ENCODE results near the gene ABCC4. TPM values are rescaled to one million over a fixed set of nuclear protein-coding genes. Genes with fewer than 3 reads are reported as not detected.
A peak's percentile ranks its signal among the peaks of the same experiment; 100 is the strongest.

The ABCC4 gene
- total and polyA plus RNA-seq, 4 donors = 0.74 to 22.5 (median 2.0) TPM

DNA sequence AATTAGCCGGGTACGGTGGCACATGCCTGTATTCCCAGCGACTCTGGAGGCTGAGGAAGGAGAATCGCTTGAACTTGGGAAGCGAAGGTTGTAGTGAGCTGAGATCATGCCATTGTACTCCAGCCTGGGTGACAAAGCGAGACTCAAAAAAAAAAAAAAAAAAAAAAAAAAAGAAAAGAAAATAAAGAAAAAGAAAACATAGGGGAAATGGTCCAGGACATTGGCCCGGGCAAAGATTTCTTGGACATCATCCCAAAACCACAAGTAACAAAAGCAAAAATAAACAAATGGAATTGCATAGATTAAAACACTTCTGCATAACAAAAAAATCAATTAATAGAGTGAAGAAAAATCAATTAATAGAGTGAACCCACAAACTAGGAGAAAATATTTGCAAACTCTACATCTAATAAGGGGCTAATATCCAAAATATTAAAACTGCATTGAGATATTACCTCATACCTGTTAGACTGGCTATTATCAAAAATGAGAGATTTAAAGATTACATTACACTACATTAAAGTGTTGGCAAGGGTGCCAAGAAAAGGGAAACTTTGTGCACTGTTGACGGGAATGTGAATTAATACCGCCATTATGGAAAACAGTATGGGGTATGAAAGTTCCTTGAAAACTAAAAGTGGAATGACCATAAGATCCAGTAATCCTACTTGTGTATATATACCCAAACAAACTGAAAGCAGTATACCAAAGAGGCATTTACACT is 18.5 kb upstream of the ABCC4 start:
- no peak for DNase-seq (ENCODE audit: low spot score)
- Histone ChIP-seq H3K27ac (ENCODE audit: low read depth in 1 of 2, low read length in 2 of 2) (no peak overlapping the region), H3K36me3 (ENCODE audit: control insufficient read depth in 4 of 4, insufficient read depth in 3 of 4, low read depth in 1 of 4, low read length in 3 of 4) (no peaks in the 10 kb centered on the region), H3K27me3 (ENCODE audit: control insufficient read depth in 4 of 4, insufficient read depth in 4 of 4, low read length in 3 of 4) (no peaks in the 10 kb centered on the region), H3K9ac (ENCODE audit: low read depth in 1 of 2, low read length in 2 of 2) (no peak overlapping the region), H3K9me3 (ENCODE audit: control insufficient read depth in 4 of 4, low read length in 3 of 4) (no peaks in the 10 kb centered on the region), H3K4me3 (ENCODE audit: low read depth in 1 of 3, low read length in 3 of 3) (no peak overlapping the region), H3K4me1 (ENCODE audit: control insufficient read depth in 4 of 4, insufficient read depth in 4 of 4, low read length in 3 of 4) (peaks cover 0 to 11% (median 6%) of the 10 kb centered on the region in 4 donors)
- TF ChIP-seq FOXA2 (IDR thresholded peaks at IDR 0.05) = no peak
- TF ChIP-seq SP1 (IDR thresholded peaks at IDR 0.05) = no peak
- TF ChIP-seq NR2F2 (IDR thresholded peaks at IDR 0.05) = no peak
- TF ChIP-seq GABPA (IDR thresholded peaks at IDR 0.05 in 1 of 2, conservative IDR thresholded peaks at IDR 0.05 in 1 of 2) = no peak
- peak; percentile 63 to 80 for TF ChIP-seq HNF4A (conservative IDR thresholded peaks at IDR 0.05)
- TF ChIP-seq, protein P1, sequence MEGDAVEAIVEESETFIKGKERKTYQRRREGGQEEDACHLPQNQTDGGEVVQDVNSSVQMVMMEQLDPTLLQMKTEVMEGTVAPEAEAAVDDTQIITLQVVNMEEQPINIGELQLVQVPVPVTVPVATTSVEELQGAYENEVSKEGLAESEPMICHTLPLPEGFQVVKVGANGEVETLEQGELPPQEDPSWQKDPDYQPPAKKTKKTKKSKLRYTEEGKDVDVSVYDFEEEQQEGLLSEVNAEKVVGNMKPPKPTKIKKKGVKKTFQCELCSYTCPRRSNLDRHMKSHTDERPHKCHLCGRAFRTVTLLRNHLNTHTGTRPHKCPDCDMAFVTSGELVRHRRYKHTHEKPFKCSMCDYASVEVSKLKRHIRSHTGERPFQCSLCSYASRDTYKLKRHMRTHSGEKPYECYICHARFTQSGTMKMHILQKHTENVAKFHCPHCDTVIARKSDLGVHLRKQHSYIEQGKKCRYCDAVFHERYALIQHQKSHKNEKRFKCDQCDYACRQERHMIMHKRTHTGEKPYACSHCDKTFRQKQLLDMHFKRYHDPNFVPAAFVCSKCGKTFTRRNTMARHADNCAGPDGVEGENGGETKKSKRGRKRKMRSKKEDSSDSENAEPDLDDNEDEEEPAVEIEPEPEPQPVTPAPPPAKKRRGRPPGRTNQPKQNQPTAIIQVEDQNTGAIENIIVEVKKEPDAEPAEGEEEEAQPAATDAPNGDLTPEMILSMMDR (IDR thresholded peaks at IDR 0.05; ENCODE audit: low read depth, low read length, missing input control) = no peak
- TF ChIP-seq, protein P2, sequence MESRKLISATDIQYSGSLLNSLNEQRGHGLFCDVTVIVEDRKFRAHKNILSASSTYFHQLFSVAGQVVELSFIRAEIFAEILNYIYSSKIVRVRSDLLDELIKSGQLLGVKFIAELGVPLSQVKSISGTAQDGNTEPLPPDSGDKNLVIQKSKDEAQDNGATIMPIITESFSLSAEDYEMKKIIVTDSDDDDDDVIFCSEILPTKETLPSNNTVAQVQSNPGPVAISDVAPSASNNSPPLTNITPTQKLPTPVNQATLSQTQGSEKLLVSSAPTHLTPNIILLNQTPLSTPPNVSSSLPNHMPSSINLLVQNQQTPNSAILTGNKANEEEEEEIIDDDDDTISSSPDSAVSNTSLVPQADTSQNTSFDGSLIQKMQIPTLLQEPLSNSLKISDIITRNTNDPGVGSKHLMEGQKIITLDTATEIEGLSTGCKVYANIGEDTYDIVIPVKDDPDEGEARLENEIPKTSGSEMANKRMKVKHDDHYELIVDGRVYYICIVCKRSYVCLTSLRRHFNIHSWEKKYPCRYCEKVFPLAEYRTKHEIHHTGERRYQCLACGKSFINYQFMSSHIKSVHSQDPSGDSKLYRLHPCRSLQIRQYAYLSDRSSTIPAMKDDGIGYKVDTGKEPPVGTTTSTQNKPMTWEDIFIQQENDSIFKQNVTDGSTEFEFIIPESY (IDR thresholded peaks at IDR 0.05) = peak; percentile 40
- TF ChIP-seq, protein P3, sequence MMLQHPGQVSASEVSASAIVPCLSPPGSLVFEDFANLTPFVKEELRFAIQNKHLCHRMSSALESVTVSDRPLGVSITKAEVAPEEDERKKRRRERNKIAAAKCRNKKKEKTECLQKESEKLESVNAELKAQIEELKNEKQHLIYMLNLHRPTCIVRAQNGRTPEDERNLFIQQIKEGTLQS (IDR thresholded peaks at IDR 0.05) = no peak
- TF ChIP-seq TAF1 (conservative IDR thresholded peaks at IDR 0.05) = no peak
- no peak for TF ChIP-seq EGR1 (IDR thresholded peaks at IDR 0.05; ENCODE audit: low read depth in 2 of 2)
- no peak for TF ChIP-seq FOXA1 (IDR thresholded peaks at IDR 0.05)
- peak in 1 of 2 donors; percentile 26 for TF ChIP-seq JUND (IDR thresholded peaks at IDR 0.05)
- TF ChIP-seq, protein P4, sequence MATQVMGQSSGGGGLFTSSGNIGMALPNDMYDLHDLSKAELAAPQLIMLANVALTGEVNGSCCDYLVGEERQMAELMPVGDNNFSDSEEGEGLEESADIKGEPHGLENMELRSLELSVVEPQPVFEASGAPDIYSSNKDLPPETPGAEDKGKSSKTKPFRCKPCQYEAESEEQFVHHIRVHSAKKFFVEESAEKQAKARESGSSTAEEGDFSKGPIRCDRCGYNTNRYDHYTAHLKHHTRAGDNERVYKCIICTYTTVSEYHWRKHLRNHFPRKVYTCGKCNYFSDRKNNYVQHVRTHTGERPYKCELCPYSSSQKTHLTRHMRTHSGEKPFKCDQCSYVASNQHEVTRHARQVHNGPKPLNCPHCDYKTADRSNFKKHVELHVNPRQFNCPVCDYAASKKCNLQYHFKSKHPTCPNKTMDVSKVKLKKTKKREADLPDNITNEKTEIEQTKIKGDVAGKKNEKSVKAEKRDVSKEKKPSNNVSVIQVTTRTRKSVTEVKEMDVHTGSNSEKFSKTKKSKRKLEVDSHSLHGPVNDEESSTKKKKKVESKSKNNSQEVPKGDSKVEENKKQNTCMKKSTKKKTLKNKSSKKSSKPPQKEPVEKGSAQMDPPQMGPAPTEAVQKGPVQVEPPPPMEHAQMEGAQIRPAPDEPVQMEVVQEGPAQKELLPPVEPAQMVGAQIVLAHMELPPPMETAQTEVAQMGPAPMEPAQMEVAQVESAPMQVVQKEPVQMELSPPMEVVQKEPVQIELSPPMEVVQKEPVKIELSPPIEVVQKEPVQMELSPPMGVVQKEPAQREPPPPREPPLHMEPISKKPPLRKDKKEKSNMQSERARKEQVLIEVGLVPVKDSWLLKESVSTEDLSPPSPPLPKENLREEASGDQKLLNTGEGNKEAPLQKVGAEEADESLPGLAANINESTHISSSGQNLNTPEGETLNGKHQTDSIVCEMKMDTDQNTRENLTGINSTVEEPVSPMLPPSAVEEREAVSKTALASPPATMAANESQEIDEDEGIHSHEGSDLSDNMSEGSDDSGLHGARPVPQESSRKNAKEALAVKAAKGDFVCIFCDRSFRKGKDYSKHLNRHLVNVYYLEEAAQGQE (IDR thresholded peaks at IDR 0.05) = no peak
- TF ChIP-seq HNF4G (IDR thresholded peaks at IDR 0.05) = no peak
- peak; percentile 47 for TF ChIP-seq YY1 (IDR thresholded peaks at IDR 0.05)
- TF ChIP-seq RAD21 (IDR thresholded peaks at IDR 0.05) = no peak
- TF ChIP-seq, protein P5, sequence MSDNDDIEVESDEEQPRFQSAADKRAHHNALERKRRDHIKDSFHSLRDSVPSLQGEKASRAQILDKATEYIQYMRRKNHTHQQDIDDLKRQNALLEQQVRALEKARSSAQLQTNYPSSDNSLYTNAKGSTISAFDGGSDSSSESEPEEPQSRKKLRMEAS (IDR thresholded peaks at IDR 0.05) = no peak
- TF ChIP-seq RXRA (IDR thresholded peaks at IDR 0.05) = peak in 1 of 2 donors; percentile 68
- WGBS = 41% methylated on average over 9 of the region's 9 CpGs
